Activated CD8-positive, alpha-beta memory T cell treated with anti-CD3 and anti-CD28 coated beads for 24 hours (primary cell): ENCODE data around the gene BMP8B.
A peak's percentile ranks its signal among the peaks of the same experiment; 100 is the strongest.

Experiments used
- DNase-seq: peaks from one replicate; pipeline ENCODE4 v3.0.0-alpha.2; 2020

The BMP8B gene

GRCh38 chr1:39717809-39718208 lies 70.9 kb downstream of the BMP8B start:
- peak; percentile 13 for DNase-seq

GRCh38 chr1:39713557-39713956 lies 75.1 kb downstream of the BMP8B start:
- DNase-seq: no peak

- peak; percentile 4 for DNase-seq
Measured at GRCh38 chr1:39711966-39712340, 76.7 kb downstream of the BMP8B start.

GRCh38 chr1:39711104-39711965 lies 77.3 kb downstream of the BMP8B start:
- peak; percentile 3 for DNase-seq

GRCh38 chr1:39707506-39707905 lies 81.2 kb downstream of the BMP8B start:
- DNase-seq: no peak
